Measurements from ENCODE around the gene NLRC4.

NLRC4 gene

GRCh38 chr2:32192418-32192817 is 72.3 kb downstream of the NLRC4 start:
- Histone ChIP-seq H3K36me3 (peaks cover 10% of the 10 kb centered on the region), H3K27me3 (no peaks in the 10 kb centered on the region), H3K4me3 (ENCODE audit: low read depth, low read length) (no peak overlapping the region), H3K4me1 (no peaks in the 10 kb centered on the region), H3K9me3 (no peaks in the 10 kb centered on the region)
- no peak for TF ChIP-seq CTCF (IDR thresholded peaks at IDR 0.05; ENCODE audit: low read depth, low read length)
- no peak for DNase-seq

- H3K27me3 ChIP-seq: no peaks in the 10 kb centered on the region
- H3K9me3 ChIP-seq: no peaks in the 10 kb centered on the region
- TF ChIP-seq CTCF (IDR thresholded peaks at IDR 0.05; ENCODE audit: low read depth, low read length): no peak
- no peak for DNase-seq
- no peaks in the 10 kb centered on the region for H3K4me1 ChIP-seq
- no peak overlapping the region for H3K4me3 ChIP-seq (ENCODE audit: low read depth, low read length)
- peaks cover 18% of the 10 kb centered on the region for H3K36me3 ChIP-seq
These were observed 75.7 kb downstream of the NLRC4 start for GRCh38 chr2:32189011-32189410.

- DNase-seq: no peak
- H3K36me3 ChIP-seq: peaks cover 18% of the 10 kb centered on the region
- no peak for TF ChIP-seq CTCF (IDR thresholded peaks at IDR 0.05; ENCODE audit: low read depth, low read length)
These were observed 82.0 kb downstream of the NLRC4 start for GRCh38 chr2:32182667-32183066.

More at GRCh38 chr2:32182667-32183066, 82.0 kb downstream of the NLRC4 start:
- no peaks in the 10 kb centered on the region for H3K9me3 ChIP-seq
- no peaks in the 10 kb centered on the region for H3K27me3 ChIP-seq
- no peaks in the 10 kb centered on the region for H3K4me1 ChIP-seq
- H3K4me3 ChIP-seq (ENCODE audit: low read depth, low read length): no peak overlapping the region

All from BE2C (cell line).